ENCODE measurements around the gene SP2. TPM values are rescaled to one million over a fixed set of nuclear protein-coding genes. Genes with fewer than 3 reads are reported as not detected.

Gene SP2
- total and polyA plus RNA-seq, 2 of the 13 experiments (the other 11 are each of a cell fraction or from before 2014, with no cell fraction given) = 1.4 to 4.8 TPM

DNA sequence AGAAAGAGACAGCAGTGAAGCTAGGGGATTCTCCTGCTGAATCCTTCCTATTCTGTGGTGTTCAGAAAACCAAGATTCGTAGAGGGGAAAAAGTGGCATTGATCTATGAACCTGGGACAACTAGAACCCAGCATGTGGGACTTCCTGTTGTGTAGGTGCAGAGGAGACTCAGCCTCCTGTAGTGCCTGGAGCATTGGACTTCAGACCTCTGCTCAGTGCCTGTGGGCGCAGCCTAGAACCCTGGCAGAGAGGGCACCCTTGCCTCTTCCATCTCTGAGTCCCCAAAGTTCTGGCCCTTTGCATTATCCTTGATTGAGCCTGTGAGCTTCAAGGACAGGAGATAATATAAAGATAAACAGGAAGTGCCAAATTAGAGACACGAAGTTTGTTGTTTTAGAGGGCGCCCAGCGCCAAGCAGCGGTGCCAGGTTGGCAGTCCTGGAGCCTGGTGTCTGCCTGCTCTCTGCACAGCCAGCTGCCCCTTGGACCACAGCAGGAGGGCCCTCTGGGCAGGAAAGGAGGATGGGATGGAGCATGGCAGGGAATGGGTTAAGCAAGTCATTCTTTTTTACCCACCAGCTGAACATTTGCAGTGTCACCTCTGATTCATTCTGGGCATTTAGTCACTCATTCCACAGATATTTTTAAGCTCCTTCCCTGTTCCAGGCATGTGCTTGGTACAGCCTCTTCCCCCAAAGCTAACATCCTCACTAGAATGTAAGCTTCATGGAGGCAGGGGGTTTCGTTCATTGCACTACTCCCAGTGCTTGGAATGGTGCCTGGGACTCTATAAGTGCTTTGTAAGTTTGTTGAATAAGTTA lies 33.2 kb upstream of the SP2 start (continued):
- TF ChIP-seq ZNF260 (CRISPR knock-in tag; IDR thresholded peaks at IDR 0.05; ENCODE audit: borderline replicate concordance, low read depth) = no peak
- TF ChIP-seq ZNF484 (CRISPR knock-in tag; IDR thresholded peaks at IDR 0.05; ENCODE audit: borderline replicate concordance, low read depth) = no peak
- TF ChIP-seq TRIM22 (IDR thresholded peaks at IDR 0.05) = no peak
- no peak for TF ChIP-seq ZNF773 (CRISPR knock-in tag; IDR thresholded peaks at IDR 0.05; ENCODE audit: borderline replicate concordance)
- TF ChIP-seq KDM6A (CRISPR knock-in tag; IDR thresholded peaks at IDR 0.05; ENCODE audit: low read depth) = no peak
- TF ChIP-seq SALL1 (CRISPR knock-in tag; IDR thresholded peaks at IDR 0.05) = 0 out of 2 replicates have a peak, but pooled peaks have one; percentile 19
- 0 out of 2 replicates have a peak, but pooled peaks have one; percentile 12 for TF ChIP-seq ZNF687 (CRISPR knock-in tag; IDR thresholded peaks at IDR 0.05)
- TF ChIP-seq ZNF570 (CRISPR knock-in tag; IDR thresholded peaks at IDR 0.05; ENCODE audit: borderline replicate concordance) = no peak
- TF ChIP-seq ZNF652 (CRISPR knock-in tag; IDR thresholded peaks at IDR 0.05; ENCODE audit: borderline replicate concordance, low read depth) = peak; percentile 90
- no peak for TF ChIP-seq TMF1 (CRISPR knock-in tag; IDR thresholded peaks at IDR 0.05; ENCODE audit: low read depth)
- TF ChIP-seq ZNF274 (CRISPR knock-in tag; IDR thresholded peaks at IDR 0.05) = no peak
- no peak for TF ChIP-seq ZNF646 (CRISPR knock-in tag; IDR thresholded peaks at IDR 0.05)
- peak; percentile 33; the same call in 1 of the 2 replicates for TF ChIP-seq ELF1 (CRISPR knock-in tag; IDR thresholded peaks at IDR 0.05)
- TF ChIP-seq ZNF619 (CRISPR knock-in tag; IDR thresholded peaks at IDR 0.05) = no peak

Data from HepG2 (cell line).